ENCODE measurements around the gene SKP1.

Gene SKP1

DNA sequence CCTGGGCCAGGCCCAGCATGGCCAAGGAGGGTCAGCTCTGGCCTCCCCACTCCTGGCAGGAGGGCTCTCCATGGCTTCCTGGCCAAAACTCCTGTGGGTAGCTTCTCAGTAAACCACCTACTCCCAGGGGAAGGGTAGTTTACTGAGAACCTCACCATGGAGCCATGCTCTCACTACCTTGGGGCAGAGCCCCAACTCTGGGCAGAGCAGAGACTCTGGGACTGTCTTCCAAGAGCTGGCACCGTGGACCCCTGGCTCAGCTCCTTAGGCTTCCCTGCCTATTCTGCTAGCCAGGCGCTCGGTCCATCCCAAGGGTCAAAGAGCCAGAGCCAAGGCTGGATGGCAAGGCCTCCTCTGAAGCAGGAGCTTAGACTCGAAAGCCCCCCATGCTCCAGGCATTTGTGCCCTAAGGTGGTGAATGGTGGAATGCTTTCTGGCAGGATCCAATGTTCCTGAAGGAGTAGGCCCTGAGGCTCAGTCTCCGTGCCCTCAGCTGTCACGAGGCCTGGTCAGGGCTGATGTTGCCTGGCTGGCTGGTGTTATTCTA is 42.7 kb downstream of the SKP1 start:
- no peaks in the 10 kb centered on the region; the same call in 1 of the 2 replicates for H4K20me1 ChIP-seq (ENCODE audit: insufficient read depth, low read length)
- H3K4me2 ChIP-seq (ENCODE audit: low read length), result no peak overlapping the region
- TF ChIP-seq EZH2phosphoT487 (IDR thresholded peaks at IDR 0.05; ENCODE audit: low read depth), result no peak
- no peak for TF ChIP-seq CTCF (IDR thresholded peaks at IDR 0.05; ENCODE audit: low read depth, low read length)

DNA sequence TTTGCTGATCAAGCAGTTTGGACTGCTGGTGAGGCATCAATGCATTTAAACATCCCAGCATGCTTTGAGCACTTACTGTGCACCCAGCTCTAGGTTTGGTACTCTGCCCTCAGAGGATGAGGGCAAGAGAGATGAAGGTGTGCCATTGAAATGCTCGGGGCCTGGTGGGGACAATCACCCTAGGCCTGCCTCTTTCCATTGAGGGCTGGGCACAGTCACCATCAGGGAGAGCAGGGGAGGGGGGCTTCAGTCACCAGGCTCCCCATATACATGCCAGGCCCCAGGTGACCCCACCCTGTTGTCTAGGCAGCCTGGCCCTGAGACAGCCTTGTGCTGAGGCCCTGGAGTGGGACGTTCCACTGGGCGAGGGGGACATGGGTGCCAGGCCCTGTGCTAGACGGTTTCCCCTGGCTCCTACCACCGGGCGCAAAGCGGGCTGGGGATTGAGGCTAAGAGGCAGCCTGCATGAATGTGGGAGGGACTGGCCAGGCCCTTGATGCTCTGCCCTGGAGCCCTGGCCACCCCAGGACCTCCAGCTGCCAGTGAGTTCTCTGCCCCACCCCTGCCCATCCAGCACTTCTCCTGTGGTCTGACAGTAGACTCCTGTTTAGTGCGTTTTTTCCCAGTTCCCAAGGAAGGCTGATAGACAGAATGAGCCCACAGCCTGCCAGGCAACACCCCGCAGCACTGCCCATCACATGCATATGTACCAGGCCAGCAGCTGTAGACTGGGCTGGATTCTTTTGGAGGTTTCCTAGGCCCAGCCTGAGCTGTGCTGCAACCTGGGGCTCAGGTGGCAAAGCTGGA is 43.4 kb downstream of the SKP1 start:
- Histone ChIP-seq H3K27me3 (ENCODE audit: low read depth, low read length) (no peaks in the 10 kb centered on the region), H2AFZ (ENCODE audit: low read depth, low read length) (no peak overlapping the region), H4K20me1 (ENCODE audit: insufficient read depth, low read length) (no peaks in the 10 kb centered on the region), H3K4me1 (ENCODE audit: low read length) (peaks cover 17% of the 10 kb centered on the region), H3K4me2 (ENCODE audit: low read length) (no peak overlapping the region), H3K79me2 (ENCODE audit: low read length) (peaks cover 7% of the 10 kb centered on the region), H3K9me3 (ENCODE audit: insufficient read depth, low read length) (no peaks in the 10 kb centered on the region), H3K9ac (ENCODE audit: low read length) (no peak overlapping the region), H3K4me3 (ENCODE audit: low read length) (no peak overlapping the region), H3K27ac (ENCODE audit: low read length) (no peak overlapping the region), H3K36me3 (replicated peaks; ENCODE audit: low read depth, low read length) (peaks cover 9% of the 10 kb centered on the region)
- no peak for TF ChIP-seq CTCF (IDR thresholded peaks at IDR 0.05; ENCODE audit: low read depth, low read length)
- TF ChIP-seq EZH2phosphoT487 (IDR thresholded peaks at IDR 0.05; ENCODE audit: low read depth), result no peak

More for the DNA sequence above, 42.7 kb downstream of the SKP1 start:
- H3K4me3 ChIP-seq (ENCODE audit: low read length), result no peak overlapping the region
- no peak overlapping the region for H3K9ac ChIP-seq (ENCODE audit: low read length)
- H3K9me3 ChIP-seq (ENCODE audit: insufficient read depth, low read length), result no peaks in the 10 kb centered on the region
- peaks cover 23% of the 10 kb centered on the region for H3K4me1 ChIP-seq (ENCODE audit: low read length)
- peaks cover 10% of the 10 kb centered on the region for H3K79me2 ChIP-seq (ENCODE audit: low read length)
- no peaks in the 10 kb centered on the region for H3K27me3 ChIP-seq (ENCODE audit: low read depth, low read length)
- H3K36me3 ChIP-seq (replicated peaks; ENCODE audit: low read depth, low read length), result peaks cover 9% of the 10 kb centered on the region
- no peak overlapping the region for H2AFZ ChIP-seq (ENCODE audit: low read depth, low read length)
- no peak overlapping the region for H3K27ac ChIP-seq (ENCODE audit: low read length)

GRCh38 chr5:134132372-134133187 is 44.2 kb downstream of the SKP1 start:
- Histone ChIP-seq H3K79me2 (ENCODE audit: low read length) (peaks cover 2% of the 10 kb centered on the region), H3K9ac (ENCODE audit: low read length) (no peak overlapping the region), H3K9me3 (ENCODE audit: insufficient read depth, low read length) (no peaks in the 10 kb centered on the region), H2AFZ (ENCODE audit: low read depth, low read length) (no peak overlapping the region), H3K27ac (ENCODE audit: low read length) (no peak overlapping the region), H3K27me3 (ENCODE audit: low read depth, low read length) (no peaks in the 10 kb centered on the region), H4K20me1 (ENCODE audit: insufficient read depth, low read length) (no peaks in the 10 kb centered on the region), H3K4me2 (ENCODE audit: low read length) (no peak overlapping the region), H3K4me3 (ENCODE audit: low read length) (no peak overlapping the region), H3K36me3 (replicated peaks; ENCODE audit: low read depth, low read length) (peaks cover 9% of the 10 kb centered on the region), H3K4me1 (ENCODE audit: low read length) (peaks cover 10% of the 10 kb centered on the region)
- no peak for TF ChIP-seq EZH2phosphoT487 (IDR thresholded peaks at IDR 0.05; ENCODE audit: low read depth)
- TF ChIP-seq CTCF (IDR thresholded peaks at IDR 0.05; ENCODE audit: low read depth, low read length), result 0 out of 2 replicates have a peak, but pooled peaks have one; percentile 18
